Thymus (tissue), 11 donors: Measurements from ENCODE around the gene CDH22. TPM values are rescaled to one million over a fixed set of nuclear protein-coding genes. Genes with fewer than 3 reads are reported as not detected.

Experiments used
- DNase-seq, 9 donors: peaks; one replicate each; pipeline ENCODE4 v3.0.0-alpha.2; 2013; ENCODE audit warnings: low spot score in 9 of 9, low read depth in 6 of 9, missing footprints in 1 of 9
- H3K27ac ChIP-seq, 2 donors: one replicate each; pipeline ENCODE4 v1.5.1; 2013; ENCODE audit warnings: control low read depth in 1 of 2, low read depth in 1 of 2, low read length in 1 of 2, mild to moderate bottlenecking in 1 of 2, moderate library complexity in 1 of 2
- H3K27me3 ChIP-seq, 2 donors: one replicate each; pipeline ENCODE4 v1.5.1; 2013; ENCODE audit warnings: low read length in 1 of 2; ENCODE audit not compliant: control insufficient read depth in 2 of 2, insufficient read depth in 1 of 2
- H3K36me3 ChIP-seq, 2 donors: one replicate each; pipeline ENCODE4 v1.5.1; 2013; ENCODE audit warnings: low read length in 1 of 2, mild to moderate bottlenecking in 1 of 2, moderate library complexity in 1 of 2; ENCODE audit not compliant: control insufficient read depth in 2 of 2, insufficient read depth in 2 of 2
- H3K4me1 ChIP-seq, 2 donors: one replicate each; pipeline ENCODE4 v1.5.1; 2013; ENCODE audit warnings: low read length in 2 of 2; ENCODE audit not compliant: control insufficient read depth in 2 of 2, insufficient read depth in 2 of 2
- H3K4me3 ChIP-seq, 2 donors: one replicate each; pipeline ENCODE4 v1.5.1; 2013; ENCODE audit warnings: low read length in 2 of 2, control low read depth in 1 of 2, mild to moderate bottlenecking in 1 of 2
- H3K9me3 ChIP-seq, 2 donors: one replicate each; pipeline ENCODE4 v1.5.1; 2013; ENCODE audit warnings: low read length in 1 of 2, mild to moderate bottlenecking in 1 of 2; ENCODE audit not compliant: control insufficient read depth in 2 of 2, insufficient read depth in 1 of 2
- WGBS: extraction: QIAGEN DNeasy Blood & Tissue Kit; methylation state at CpG from one replicate; pipeline ENCODE4 v1.1.7; 2013; 5-methylcytosine and 5-hydroxymethylcytosine counted together
- polyA plus RNA-seq: library from polyadenylated mRNA; stranded (reverse); fragments of 200-250 nt; gene quantifications from one replicate; pipeline ENCODE4 v1.2.3, GENCODE V29; 2013
- total RNA-seq: library from RNA; stranded (reverse); fragments of 120-200 nt; gene quantifications from one replicate; pipeline ENCODE4 v1.2.4, GENCODE V29; 2013
- donor health status: healthy.

Gene CDH22
- total and polyA plus RNA-seq, 2 donors, result 0.05 to 0.11 TPM

- Histone ChIP-seq H3K4me1 (no peaks in the 10 kb centered on the region), H3K27ac (no peak overlapping the region), H3K4me3 (no peak overlapping the region), H3K9me3 (no peaks in the 10 kb centered on the region), H3K36me3 (no peaks in the 10 kb centered on the region), H3K27me3 (peaks cover 0 to 10% of the 10 kb centered on the region in 2 donors)
- WGBS, result 92% methylated on average over 1 of the region's 1 CpG
- DNase-seq, result no peak
These were observed 48.9 kb downstream of the CDH22 start for GRCh38 chr20:46259260-46259859.

GRCh38 chr20:46257887-46258286, 50.4 kb downstream of the CDH22 start:
- Histone ChIP-seq H3K4me1 (no peaks in the 10 kb centered on the region), H3K4me3 (no peak overlapping the region), H3K9me3 (no peaks in the 10 kb centered on the region), H3K27me3 (peaks cover 4 to 19% of the 10 kb centered on the region in 2 donors), H3K27ac (no peak overlapping the region), H3K36me3 (no peaks in the 10 kb centered on the region)
- DNase-seq, result no peak
- 84% methylated on average over 4 of the region's 4 CpGs for WGBS

- Histone ChIP-seq H3K4me3 (no peak overlapping the region), H3K27me3 (peaks cover 16 to 35% of the 10 kb centered on the region in 2 donors), H3K9me3 (no peaks in the 10 kb centered on the region), H3K36me3 (no peaks in the 10 kb centered on the region), H3K4me1 (no peaks in the 10 kb centered on the region), H3K27ac (no peak overlapping the region)
- WGBS, result 76% methylated on average over 4 of the region's 4 CpGs
- no peak for DNase-seq
These were observed 52.0 kb downstream of the CDH22 start for GRCh38 chr20:46256293-46256692.

GRCh38 chr20:46255440-46256104, 52.7 kb downstream of the CDH22 start:
- H3K27ac ChIP-seq, result no peak overlapping the region
- 77% methylated on average over 8 of the region's 8 CpGs for WGBS
- no peak overlapping the region for H3K4me3 ChIP-seq
- H3K36me3 ChIP-seq, result no peaks in the 10 kb centered on the region
- H3K4me1 ChIP-seq, result no peaks in the 10 kb centered on the region
- peak in 1 of 9 donors; percentile 1 for DNase-seq
- peaks cover 24 to 42% of the 10 kb centered on the region in 2 donors for H3K27me3 ChIP-seq
- H3K9me3 ChIP-seq, result no peaks in the 10 kb centered on the region

- H3K27me3 ChIP-seq, result peaks cover 33 to 61% of the 10 kb centered on the region in 2 donors
These were observed 54.9 kb downstream of the CDH22 start for GRCh38 chr20:46253391-46253790.

GRCh38 chr20:46252352-46253091, 55.8 kb downstream of the CDH22 start:
- H3K9me3 ChIP-seq, result no peaks in the 10 kb centered on the region
- H3K27ac ChIP-seq, result no peak overlapping the region
- H3K36me3 ChIP-seq, result no peaks in the 10 kb centered on the region
- WGBS, result 79% methylated on average over 8 of the region's 8 CpGs
- no peak for DNase-seq
- H3K27me3 ChIP-seq, result peaks cover 33 to 66% of the 10 kb centered on the region in 2 donors
- no peaks in the 10 kb centered on the region for H3K4me1 ChIP-seq
- H3K4me3 ChIP-seq, result no peak overlapping the region

More at GRCh38 chr20:46253391-46253790, 54.9 kb downstream of the CDH22 start:
- H3K4me1 ChIP-seq, result no peaks in the 10 kb centered on the region
- H3K27ac ChIP-seq, result no peak overlapping the region
- WGBS, result 14% methylated on average over 8 of the region's 8 CpGs
- no peak overlapping the region for H3K4me3 ChIP-seq
- no peaks in the 10 kb centered on the region for H3K36me3 ChIP-seq
- DNase-seq, result no peak
- H3K9me3 ChIP-seq, result no peaks in the 10 kb centered on the region

GRCh38 chr20:46251211-46251673, 57.1 kb downstream of the CDH22 start:
- Histone ChIP-seq H3K27me3 (peaks cover 41 to 78% of the 10 kb centered on the region in 2 donors), H3K4me3 (no peak overlapping the region), H3K27ac (no peak overlapping the region), H3K36me3 (no peaks in the 10 kb centered on the region), H3K4me1 (no peaks in the 10 kb centered on the region), H3K9me3 (no peaks in the 10 kb centered on the region)
- WGBS, result 3% methylated on average over 56 of the region's 56 CpGs
- DNase-seq, result no peak

GRCh38 chr20:46250772-46251171, 57.5 kb downstream of the CDH22 start:
- H3K4me3 ChIP-seq, result no peak overlapping the region
- 6% methylated on average over 19 of the region's 19 CpGs for WGBS
- DNase-seq, result no peak
- H3K36me3 ChIP-seq, result no peaks in the 10 kb centered on the region
- peaks cover 45 to 82% of the 10 kb centered on the region in 2 donors for H3K27me3 ChIP-seq
- no peaks in the 10 kb centered on the region for H3K9me3 ChIP-seq
- no peak overlapping the region for H3K27ac ChIP-seq
- H3K4me1 ChIP-seq, result no peaks in the 10 kb centered on the region

- Histone ChIP-seq H3K36me3 (no peaks in the 10 kb centered on the region), H3K9me3 (no peaks in the 10 kb centered on the region), H3K4me1 (no peaks in the 10 kb centered on the region), H3K27ac (no peak overlapping the region), H3K27me3 (peaks cover 45 to 86% of the 10 kb centered on the region in 2 donors), H3K4me3 (no peak overlapping the region)
- 78% methylated on average over 3 of the region's 3 CpGs for WGBS
- no peak for DNase-seq
These were observed 58.6 kb downstream of the CDH22 start for GRCh38 chr20:46249671-46250070.
